HS-5 (cell line): ENCODE measurements around the gene PSMC5.
"Not testable (repeated sequence)": the region's sequence is repeated elsewhere in the genome, so short reads cannot be mapped to it uniquely, and the experiment has no call there.

Experiments
- DNase-seq: peaks from one replicate; pipeline ENCODE4 v3.0.0-alpha.2; 2012; ENCODE audit warnings: low read depth

Gene PSMC5

DNA sequence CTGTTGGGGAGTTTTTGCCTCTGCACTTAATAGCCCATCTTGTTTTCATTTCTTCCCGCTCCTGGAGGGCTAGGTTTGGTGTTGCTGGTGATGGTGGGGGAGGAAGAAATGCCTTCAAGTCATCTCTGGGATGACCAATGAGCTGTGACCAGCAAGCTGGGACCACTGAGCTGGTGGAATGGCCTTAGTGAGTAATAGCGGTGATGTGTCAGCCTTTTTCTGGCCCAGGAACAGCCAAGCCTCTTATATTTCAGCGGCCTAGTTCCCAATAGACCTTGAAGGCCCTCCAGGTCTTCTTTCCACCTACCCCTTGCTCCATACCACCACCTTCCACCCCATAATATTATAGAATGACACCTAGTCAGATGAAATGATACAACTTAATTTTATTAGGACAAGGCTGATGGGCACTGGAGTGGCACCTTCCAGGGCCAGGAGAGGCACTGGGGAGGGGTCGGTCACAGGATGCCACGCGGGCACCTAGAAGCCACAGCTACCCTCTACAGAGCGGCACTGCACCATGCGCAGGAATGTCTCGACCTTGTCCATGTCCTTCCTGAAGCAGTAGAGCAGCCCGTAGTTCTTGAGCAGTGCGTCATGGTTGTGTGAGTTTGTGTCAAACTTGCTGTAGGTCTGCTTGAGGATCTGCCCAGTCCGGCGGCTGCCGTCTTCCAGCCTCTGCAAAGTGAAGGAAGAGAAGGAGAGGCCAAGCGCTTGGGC lies 44.6 kb downstream of the PSMC5 start:
- not testable (repeated sequence) for DNase-seq

DNA sequence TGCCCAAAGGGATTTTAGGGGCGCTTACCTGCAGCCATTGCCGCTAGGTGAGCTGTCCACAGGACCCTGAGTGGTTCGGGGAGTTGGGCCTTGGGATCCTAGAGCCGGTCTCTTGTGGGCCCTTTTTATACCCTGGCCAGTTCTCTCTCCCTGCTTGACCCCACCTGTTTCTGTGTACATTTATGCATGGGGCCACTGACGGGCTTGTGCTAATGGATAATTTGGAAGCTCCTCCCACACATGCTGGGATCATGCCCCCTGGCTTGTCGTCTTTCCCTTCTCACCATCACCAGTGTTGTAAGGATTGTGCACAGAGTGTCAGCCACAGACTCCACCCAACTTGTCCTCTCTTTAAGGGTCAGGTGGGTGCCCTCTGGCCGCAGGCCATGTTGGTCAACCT lies 46.3 kb downstream of the PSMC5 start, which contains the start of gene CSH2:
TSS of gene CSH2 (minus strand) at position 101 of the 400 bp plus-strand sequence. CDS start at position 38, 63 bp downstream.
- DNase-seq = not testable (repeated sequence)

DNA sequence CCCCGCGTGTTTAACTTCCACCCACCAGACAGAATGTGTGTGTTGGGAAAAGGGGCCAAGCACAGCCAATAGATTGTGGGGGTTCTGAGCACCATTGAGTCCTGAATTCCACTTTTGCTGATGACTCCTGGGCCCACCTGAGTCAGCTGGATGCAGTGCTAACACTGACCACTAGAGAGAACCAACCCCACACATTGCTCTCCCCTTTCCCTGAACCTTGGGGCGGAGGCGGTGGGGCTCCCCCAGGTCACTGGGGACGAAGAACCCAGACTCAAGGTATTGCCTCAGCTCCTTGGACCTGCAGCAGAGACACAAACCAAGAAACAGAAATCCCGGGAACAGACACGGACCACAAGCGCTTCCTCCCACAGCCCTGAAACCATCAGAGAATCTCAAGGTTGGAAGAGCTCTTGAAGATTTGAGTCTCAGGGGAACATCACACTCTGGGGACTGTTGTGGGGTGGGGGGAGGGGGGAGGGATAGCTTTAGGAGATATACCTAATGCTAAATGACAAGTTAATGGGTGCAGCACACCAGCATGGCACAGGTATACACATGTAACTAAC lies 46.9 kb downstream of the PSMC5 start:
- DNase-seq = not testable (repeated sequence)

DNA sequence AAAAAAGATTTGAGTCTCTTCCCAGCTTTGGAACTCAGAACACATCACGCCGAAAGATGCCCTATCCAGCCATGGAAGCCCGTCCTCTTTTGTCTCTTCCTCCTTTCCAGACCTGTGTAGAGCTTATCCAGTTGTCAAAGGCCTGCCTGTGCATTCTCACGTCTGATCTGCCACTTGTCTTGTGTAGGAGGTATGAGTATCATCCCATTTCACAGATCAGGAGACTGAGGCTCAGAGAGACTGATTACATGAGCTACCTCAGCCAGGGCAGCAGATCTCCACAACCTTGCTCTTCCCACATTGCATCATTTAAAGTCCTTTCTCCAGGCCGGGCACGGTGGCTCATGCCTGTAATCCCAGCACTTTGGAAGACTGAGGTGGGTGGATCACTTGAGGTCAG lies 47.5 kb downstream of the PSMC5 start:
- not testable (repeated sequence) for DNase-seq

DNA sequence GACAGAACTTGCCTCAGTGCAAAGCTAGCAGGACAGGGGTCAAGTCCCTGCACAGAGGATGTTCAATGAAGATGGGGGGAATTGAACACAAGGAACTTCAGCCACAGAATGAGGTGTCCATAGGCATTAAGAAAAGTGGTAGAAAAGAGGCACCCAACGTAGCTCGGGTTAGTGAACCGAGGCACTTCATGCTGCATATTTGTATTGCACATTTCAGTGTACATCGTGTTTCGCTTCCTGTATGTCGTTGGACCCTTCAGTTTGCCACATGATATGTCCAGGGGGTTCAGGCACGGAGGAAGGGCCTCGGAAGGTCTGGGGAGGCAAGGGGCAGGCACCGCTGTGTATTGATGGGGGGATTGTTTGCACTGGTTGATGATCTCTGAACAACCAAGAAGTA lies 51.2 kb downstream of the PSMC5 start:
- DNase-seq = not testable (repeated sequence)

DNA sequence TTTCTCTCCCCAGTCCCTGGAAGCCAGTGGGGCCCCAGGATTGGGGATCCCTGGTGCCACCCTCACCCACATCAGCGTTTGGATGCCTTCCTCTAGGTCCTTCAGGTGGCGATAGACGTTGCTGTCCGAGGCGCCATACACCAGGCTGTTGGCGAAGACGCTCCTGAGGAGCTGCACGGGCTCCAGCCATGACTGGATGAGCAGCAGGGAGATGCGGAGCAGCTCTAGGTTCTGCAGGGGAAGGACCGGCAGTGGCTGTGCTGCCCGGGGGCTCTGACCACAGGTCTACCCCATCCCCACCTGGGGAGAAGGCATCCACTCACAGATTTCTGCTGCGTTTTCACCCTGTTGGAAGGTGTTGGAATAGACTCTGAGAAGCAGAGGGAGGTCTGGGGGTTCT lies 53.5 kb downstream of the PSMC5 start:
- no peak for DNase-seq

DNA sequence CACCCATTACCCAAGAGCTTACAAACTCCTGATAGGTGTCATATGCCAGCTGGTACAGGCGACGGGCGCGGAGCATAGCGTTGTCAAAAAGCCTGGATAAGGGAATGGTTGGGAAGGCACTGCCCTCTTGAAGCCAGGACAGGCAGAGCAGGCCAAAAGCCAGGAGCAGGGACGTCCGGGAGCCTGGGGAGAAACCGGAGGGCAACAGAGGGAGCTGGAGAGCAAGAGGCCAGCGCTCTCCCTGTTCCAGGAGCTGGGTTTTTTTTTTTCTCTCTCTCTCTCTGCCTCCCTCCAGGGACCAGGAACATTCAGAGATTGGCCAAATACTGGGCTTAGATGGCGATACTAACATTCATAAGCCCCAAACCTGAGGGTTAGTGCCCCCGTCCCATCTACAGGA lies 54.1 kb downstream of the PSMC5 start:
- not testable (repeated sequence) for DNase-seq
